Esophagus muscularis mucosa (tissue), 4 donors: ENCODE measurements around the gene METTL9. TPM values are rescaled to one million over a fixed set of nuclear protein-coding genes. Genes with fewer than 3 reads are reported as not detected.

Experiments
- DNase-seq: peaks from one replicate; pipeline ENCODE4 v3.0.0-alpha.2; 2017; ENCODE audit errors: extremely low spot score
- H3K27ac ChIP-seq, 4 donors: fragments of 200-600 bp; sonication (generic); replicated peaks in 1 of 4; 1 replicate in 3 of 4; 2 replicates in 1 of 4; pipeline ENCODE4 v1.5.1; 2016 to 2019; ENCODE audit warnings: mild to moderate bottlenecking in 1 of 4
- H3K27me3 ChIP-seq, 4 donors: fragments of 200-600 bp; sonication (generic); one replicate each; pipeline versions ENCODE4 v1.5.1 to v1.6.0; 2016 to 2019
- H3K36me3 ChIP-seq, 4 donors: fragments of 200-600 bp; sonication (generic); one replicate each; pipeline ENCODE4 v1.5.1; 2016 to 2019
- H3K4me1 ChIP-seq, 4 donors: fragments of 200-600 bp; sonication (generic); one replicate each; pipeline ENCODE4 v1.5.1; 2016 to 2019
- H3K4me3 ChIP-seq, 4 donors: fragments of 200-600 bp; sonication (generic); 1 replicate in 2 of 4; 2 replicates in 2 of 4; pipeline ENCODE4 v1.5.1; 2016 to 2019; ENCODE audit warnings: mild to moderate bottlenecking in 4 of 4, moderate library complexity in 1 of 4
- H3K9me3 ChIP-seq, 4 donors: fragments of 200-600 bp; sonication (generic); 1 replicate in 3 of 4; 2 replicates in 1 of 4; pipeline ENCODE4 v1.5.1; 2016 to 2019
- EP300 ChIP-seq: sonication (generic); formaldehyde crosslinking; IDR thresholded peaks from one replicate; pipeline ENCODE4 v1.6.1; 2017; ENCODE audit warnings: antibody characterized with exemption
- POLR2A ChIP-seq: fragments of 450-650 bp; IDR thresholded peaks from one replicate; pipeline ENCODE4 v1.6.1; 2017; ENCODE audit warnings: antibody characterized with exemption, moderate library complexity, mild to moderate bottlenecking, low read depth
- POLR2AphosphoS5 ChIP-seq, 2 donors: sonication (generic); formaldehyde crosslinking; IDR thresholded peaks; one replicate each; pipeline ENCODE4 v1.6.1; 2017; ENCODE audit warnings: antibody characterized with exemption in 2 of 2
- WGBS: methylation state at CpG from one replicate; pipeline ENCODE4 v1.1.5; 2018; 5-methylcytosine and 5-hydroxymethylcytosine counted together
- intact Hi-C: fragments of 100-400 bp; cut with DNase I; formaldehyde crosslinking; loops from one replicate; pipeline ENCODE4 v1.15.1; 2023
- total RNA-seq, 4 donors: library from RNA; depleted of rRNA; stranded (reverse); fragments of >200 nt; gene quantifications; one replicate each; pipeline versions ENCODE4 v1.1.0 to v1.2.1, GENCODE V29; 2016
- TF ChIP-seq, protein P1 (sequence below), 3 experiments: fragments of 200-600 bp in 2 of 3; fragments of 450-650 bp in 1 of 3; sonication (generic) in 2 of 3; IDR thresholded peaks; one replicate each; pipeline ENCODE4 v1.5.1; 2017 to 2019; ENCODE audit warnings: antibody characterized with exemption in 3 of 3, mild to moderate bottlenecking in 2 of 3, moderate library complexity in 1 of 3

METTL9 gene
- total RNA-seq, 4 donors from 2014 or later: 70.2 to 122 (median 106) TPM

DNA sequence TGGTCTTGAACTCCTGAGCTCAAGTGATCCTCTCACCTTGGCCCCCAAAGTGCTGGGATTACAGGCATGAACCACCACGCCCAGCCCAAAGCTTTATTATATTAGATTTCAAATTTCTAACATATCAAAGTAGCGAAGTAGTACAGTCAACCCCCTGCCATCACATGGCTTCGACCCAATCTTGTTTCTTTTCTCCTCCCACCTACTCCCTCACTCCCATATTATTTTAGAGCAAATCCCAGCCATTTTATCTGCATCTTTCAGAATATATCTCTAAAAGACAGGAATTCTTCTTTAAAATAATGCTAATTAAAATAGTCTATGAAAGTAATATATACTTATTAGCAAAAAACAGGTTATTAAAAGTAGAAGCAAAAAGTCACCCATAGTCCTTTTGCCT is 52.1 kb downstream of the METTL9 start:
- no peaks in the 10 kb centered on the region for H3K9me3 ChIP-seq
- H3K4me3 ChIP-seq: peak overlapping the region in 1 of 4 donors; percentile 14
- no peaks in the 10 kb centered on the region for H3K27me3 ChIP-seq
- H3K27ac ChIP-seq: no peak overlapping the region
- H3K4me1 ChIP-seq: peaks cover 3 to 12% (median 6%) of the 10 kb centered on the region in 4 donors
- TF ChIP-seq POLR2AphosphoS5 (IDR thresholded peaks at IDR 0.05) (no peak), EP300 (no peak), POLR2A (no peak)
- TF ChIP-seq, protein P1, sequence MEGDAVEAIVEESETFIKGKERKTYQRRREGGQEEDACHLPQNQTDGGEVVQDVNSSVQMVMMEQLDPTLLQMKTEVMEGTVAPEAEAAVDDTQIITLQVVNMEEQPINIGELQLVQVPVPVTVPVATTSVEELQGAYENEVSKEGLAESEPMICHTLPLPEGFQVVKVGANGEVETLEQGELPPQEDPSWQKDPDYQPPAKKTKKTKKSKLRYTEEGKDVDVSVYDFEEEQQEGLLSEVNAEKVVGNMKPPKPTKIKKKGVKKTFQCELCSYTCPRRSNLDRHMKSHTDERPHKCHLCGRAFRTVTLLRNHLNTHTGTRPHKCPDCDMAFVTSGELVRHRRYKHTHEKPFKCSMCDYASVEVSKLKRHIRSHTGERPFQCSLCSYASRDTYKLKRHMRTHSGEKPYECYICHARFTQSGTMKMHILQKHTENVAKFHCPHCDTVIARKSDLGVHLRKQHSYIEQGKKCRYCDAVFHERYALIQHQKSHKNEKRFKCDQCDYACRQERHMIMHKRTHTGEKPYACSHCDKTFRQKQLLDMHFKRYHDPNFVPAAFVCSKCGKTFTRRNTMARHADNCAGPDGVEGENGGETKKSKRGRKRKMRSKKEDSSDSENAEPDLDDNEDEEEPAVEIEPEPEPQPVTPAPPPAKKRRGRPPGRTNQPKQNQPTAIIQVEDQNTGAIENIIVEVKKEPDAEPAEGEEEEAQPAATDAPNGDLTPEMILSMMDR (IDR thresholded peaks at IDR 0.05): no peak
- H3K36me3 ChIP-seq: peaks cover 0 to 15% (median 10%) of the 10 kb centered on the region in 4 donors
- WGBS: 83% methylated on average over 3 of the region's 3 CpGs
- DNase-seq: no peak
- intact Hi-C loops: no loop called here

- WGBS: 89% methylated on average over 6 of the region's 6 CpGs
- no peaks in the 10 kb centered on the region for H3K27me3 ChIP-seq
Observed at GRCh38 chr16:21652453-21652852, 53.1 kb downstream of the METTL9 start, which contains the start of gene IGSF6. TSS of gene IGSF6 (minus strand) at chr16:21652608. CDS start at chr16:21652598, 10 bp downstream.

DNA sequence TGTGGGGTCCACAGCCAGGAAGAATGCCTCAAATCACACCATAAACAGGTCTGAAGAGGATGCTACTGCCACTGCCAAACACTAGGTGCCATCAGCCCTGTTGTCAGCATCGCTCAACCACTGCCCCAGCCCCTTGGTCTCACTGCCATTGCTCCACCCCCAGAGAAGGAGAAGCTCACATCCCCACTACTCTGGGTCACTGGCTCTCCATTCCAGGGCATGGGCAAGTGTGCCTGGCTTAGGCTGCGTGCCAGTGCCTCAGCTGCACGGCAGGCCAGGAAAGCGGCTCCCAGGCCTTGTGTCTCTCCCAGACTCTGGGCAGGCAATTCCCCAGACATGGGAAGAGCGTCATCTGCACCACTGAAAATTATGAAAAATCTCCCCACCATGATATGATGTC is 54.2 kb downstream of the METTL9 start:
- no peak overlapping the region for H3K4me3 ChIP-seq
- H3K9me3 ChIP-seq: no peaks in the 10 kb centered on the region
- intact Hi-C loops: no loop called here
- no peaks in the 10 kb centered on the region for H3K27me3 ChIP-seq
- no peak for DNase-seq
- TF ChIP-seq EP300 (no peak), POLR2A (no peak), POLR2AphosphoS5 (IDR thresholded peaks at IDR 0.05) (no peak)
- TF ChIP-seq, protein P1 (IDR thresholded peaks at IDR 0.05): no peak
- WGBS: 74% methylated on average over 5 of the region's 5 CpGs
- peaks cover 0 to 17% (median 10%) of the 10 kb centered on the region in 4 donors for H3K36me3 ChIP-seq
- H3K27ac ChIP-seq: no peak overlapping the region
- peaks cover 0 to 18% (median 8%) of the 10 kb centered on the region in 4 donors for H3K4me1 ChIP-seq

More at GRCh38 chr16:21652453-21652852, 53.1 kb downstream of the METTL9 start, which contains the start of gene IGSF6:
- H3K9me3 ChIP-seq: no peaks in the 10 kb centered on the region
- no peak within 1 kb of the TSS for H3K27ac ChIP-seq
- H3K4me3 ChIP-seq: no peak within 1 kb of the TSS
- H3K36me3 ChIP-seq: peaks cover 0 to 17% (median 10%) of the 10 kb centered on the region in 4 donors
- DNase-seq: no peak
- TF ChIP-seq, protein P1 (IDR thresholded peaks at IDR 0.05): no peak
- TF ChIP-seq POLR2A: no peak
- TF ChIP-seq EP300: no peak
- no peak for TF ChIP-seq POLR2AphosphoS5 (IDR thresholded peaks at IDR 0.05)
- intact Hi-C loops: no loop called here
- peaks cover 0 to 14% (median 7%) of the 10 kb centered on the region in 4 donors for H3K4me1 ChIP-seq

- H3K27ac ChIP-seq: no peak overlapping the region
- TF ChIP-seq EP300 (no peak), POLR2A (no peak), POLR2AphosphoS5 (IDR thresholded peaks at IDR 0.05) (no peak)
- TF ChIP-seq, protein P1 (IDR thresholded peaks at IDR 0.05): no peak
- no peak overlapping the region for H3K4me3 ChIP-seq
- H3K9me3 ChIP-seq: no peaks in the 10 kb centered on the region
- DNase-seq: no peak
- H3K36me3 ChIP-seq: peaks cover 0 to 17% (median 10%) of the 10 kb centered on the region in 4 donors
- H3K27me3 ChIP-seq: no peaks in the 10 kb centered on the region
- intact Hi-C loops: no loop called here
- WGBS: 92% methylated on average over 1 of the region's 1 CpG
- peaks cover 0 to 18% (median 8%) of the 10 kb centered on the region in 4 donors for H3K4me1 ChIP-seq
Observed at GRCh38 chr16:21654466-21654865, 55.1 kb downstream of the METTL9 start.

GRCh38 chr16:21654881-21655280 is 55.5 kb downstream of the METTL9 start:
- intact Hi-C loops: no loop called here
- Histone ChIP-seq H3K27me3 (no peaks in the 10 kb centered on the region), H3K4me1 (peaks cover 0 to 18% (median 8%) of the 10 kb centered on the region in 4 donors), H3K9me3 (no peaks in the 10 kb centered on the region), H3K27ac (no peak overlapping the region), H3K36me3 (peaks cover 0 to 17% (median 10%) of the 10 kb centered on the region in 4 donors), H3K4me3 (no peak overlapping the region)
- TF ChIP-seq, protein P1 (IDR thresholded peaks at IDR 0.05): no peak
- TF ChIP-seq EP300 (no peak), POLR2AphosphoS5 (IDR thresholded peaks at IDR 0.05) (no peak), POLR2A (no peak)
- DNase-seq: no peak
- 74% methylated on average over 2 of the region's 2 CpGs for WGBS
